HT-29 (cell line): ENCODE results near the gene SGMS1. TPM values are rescaled to one million over a fixed set of nuclear protein-coding genes. Genes with fewer than 3 reads are reported as not detected.

ENCODE experiments used
- DNase-seq: peaks from one replicate; pipeline ENCODE4 v3.0.0-alpha.2; 2015; ENCODE audit warnings: low spot score
- total RNA-seq: library from RNA; depleted of rRNA; stranded (reverse); fragments of >200 nt; shearing (Covaris generic); gene quantifications from 2 replicates; pipeline ENCODE4 v1.2.3, GENCODE V29; 2014

SGMS1 gene
- total RNA-seq, 1 experiment from 2014 or later = 23.2 TPM

- no peak for DNase-seq
These were observed 279.9 kb downstream of the SGMS1 start for GRCh38 chr10:50343702-50344331.

DNA sequence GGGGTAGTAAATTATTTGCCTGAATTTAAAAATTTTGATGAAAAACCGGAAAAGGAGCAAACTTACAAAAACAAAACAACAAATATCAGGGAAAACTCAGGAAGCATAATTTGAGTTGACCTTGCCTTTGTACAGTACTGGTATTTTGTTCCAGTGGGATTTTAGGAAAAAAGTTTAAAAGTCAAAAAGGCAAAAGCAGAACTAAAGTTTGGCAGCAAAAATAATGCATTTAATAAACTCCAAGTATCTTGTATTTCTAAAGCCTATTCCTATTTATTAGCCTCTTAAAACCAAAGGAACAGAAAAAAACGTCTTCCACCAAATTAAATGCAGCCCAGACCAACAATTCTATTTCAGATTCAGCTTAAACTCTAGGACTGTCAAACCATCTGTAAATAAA lies 281.8 kb downstream of the SGMS1 start:
- no peak for DNase-seq

- DNase-seq = no peak
These were observed 287.6 kb downstream of the SGMS1 start for GRCh38 chr10:50336140-50336539.

DNA sequence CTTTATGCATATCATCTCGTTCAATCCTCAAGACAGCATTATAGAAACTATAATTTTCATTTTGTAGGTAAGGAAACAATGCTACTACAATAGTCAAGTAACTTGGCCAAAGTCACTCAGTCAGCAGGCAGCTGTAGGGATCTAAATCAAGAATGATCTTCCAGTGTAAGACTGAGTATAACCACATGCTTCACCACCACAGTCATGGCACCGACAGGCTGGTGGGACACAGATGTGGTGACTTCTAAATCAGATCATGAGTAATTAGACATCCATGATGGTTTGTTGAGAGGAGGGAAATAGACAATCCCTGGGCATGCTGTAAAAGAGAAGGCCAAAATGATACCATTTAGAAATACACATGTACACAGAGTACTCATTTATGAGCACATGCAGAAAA lies 288.4 kb downstream of the SGMS1 start:
- DNase-seq = no peak

GRCh38 chr10:50334273-50334672 lies 289.5 kb downstream of the SGMS1 start:
- DNase-seq = no peak

- DNase-seq = no peak
These were observed 289.9 kb downstream of the SGMS1 start for GRCh38 chr10:50333872-50334271.

- DNase-seq = no peak
These were observed 291.5 kb downstream of the SGMS1 start for GRCh38 chr10:50332108-50332842.

DNA sequence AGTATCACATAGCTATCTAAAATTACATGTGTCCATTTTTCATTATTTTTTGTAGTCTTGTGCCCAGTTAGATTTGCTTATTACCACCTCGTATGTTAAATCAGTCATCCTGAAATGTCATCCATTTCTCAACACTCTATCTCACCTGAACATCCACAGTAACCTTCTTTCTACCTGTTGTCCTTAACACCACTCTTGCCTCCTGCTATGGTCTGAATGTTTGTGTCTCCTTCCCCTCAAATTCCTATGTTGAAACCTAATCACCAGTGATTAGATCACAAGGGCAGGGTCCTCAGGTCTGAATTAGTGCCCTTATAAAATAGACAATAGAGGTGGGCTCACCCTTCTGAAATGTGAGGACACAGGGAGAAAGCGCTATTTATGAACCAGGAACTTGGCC lies 292.3 kb downstream of the SGMS1 start:
- DNase-seq = no peak

DNA sequence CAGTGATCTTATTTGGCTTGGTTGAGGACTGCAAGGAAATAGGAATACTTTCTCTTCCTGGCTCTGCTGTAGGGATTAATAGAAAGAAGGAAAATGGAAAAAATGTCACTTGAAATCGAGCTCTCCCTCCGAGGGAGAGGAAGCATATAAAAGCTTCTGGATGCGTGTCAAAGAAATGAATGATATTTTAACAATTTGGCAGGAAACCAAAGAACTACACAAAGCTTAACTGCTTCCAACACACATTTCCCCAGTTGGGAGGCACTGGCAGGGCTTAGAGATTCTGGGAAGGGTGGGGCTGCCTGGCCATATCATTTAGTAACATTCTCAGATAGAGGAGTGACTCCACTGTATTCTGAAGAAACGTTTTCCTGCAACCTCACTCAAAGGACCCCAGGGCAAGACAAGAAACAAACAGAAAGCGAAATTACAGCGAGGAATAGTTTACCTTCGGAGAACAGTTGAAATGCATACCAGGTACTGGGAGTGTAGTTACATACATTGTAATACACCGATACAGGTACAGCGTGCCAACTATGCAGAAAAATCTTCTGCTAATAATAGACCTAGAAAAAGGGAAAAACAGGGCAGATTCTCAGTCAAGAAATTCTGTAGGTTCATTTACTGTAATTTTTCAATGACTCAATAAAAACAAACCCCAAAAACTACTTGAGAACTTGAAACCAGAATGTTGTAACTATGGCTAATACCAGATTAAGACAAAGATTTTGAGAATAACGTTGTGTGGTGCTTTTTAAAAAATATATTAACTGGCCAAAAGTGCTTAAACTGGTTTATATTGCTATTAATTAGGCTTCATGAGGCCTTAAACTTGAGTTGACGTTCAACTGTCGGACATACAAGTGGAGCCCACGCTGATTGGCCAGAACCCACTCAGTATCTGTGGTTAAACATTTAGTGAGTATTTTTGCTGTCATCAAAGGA lies 296.7 kb downstream of the SGMS1 start:
- DNase-seq = no peak

GRCh38 chr10:50326172-50326555 lies 297.6 kb downstream of the SGMS1 start:
- no peak for DNase-seq

DNA sequence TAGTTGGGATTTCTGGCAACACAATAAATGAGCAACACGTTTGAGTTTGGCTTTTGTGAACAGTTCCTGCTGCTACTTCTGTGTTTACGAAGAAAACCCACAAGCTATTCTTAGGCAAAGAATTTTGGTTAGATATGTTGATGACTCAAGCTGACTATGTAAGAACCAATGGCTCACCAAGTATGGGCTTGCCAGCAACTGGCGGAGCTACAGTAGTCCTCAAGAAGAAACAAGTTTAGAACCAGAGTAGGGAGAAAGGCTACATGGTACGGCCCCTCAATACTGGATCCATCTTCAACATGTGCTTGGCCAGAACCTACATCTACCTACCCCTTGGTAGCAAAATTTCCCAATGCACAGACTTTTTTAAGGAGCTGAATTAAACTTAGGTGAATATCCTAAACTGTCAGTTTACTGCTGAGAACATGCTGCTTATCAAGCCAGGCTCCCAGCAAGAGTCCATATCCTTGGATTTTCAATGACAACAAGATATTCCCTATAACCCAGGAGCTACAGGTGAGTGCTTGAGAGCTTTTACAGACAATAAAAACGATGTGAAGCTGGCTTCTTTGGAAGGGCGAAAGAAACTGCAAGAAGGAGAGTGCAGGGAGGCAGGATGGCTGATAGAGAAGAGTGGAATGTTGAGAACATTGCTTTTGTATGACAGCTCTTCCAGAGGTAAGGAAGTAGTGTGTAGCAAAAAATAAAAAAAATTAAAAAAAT lies 298.1 kb downstream of the SGMS1 start:
- no peak for DNase-seq

DNA sequence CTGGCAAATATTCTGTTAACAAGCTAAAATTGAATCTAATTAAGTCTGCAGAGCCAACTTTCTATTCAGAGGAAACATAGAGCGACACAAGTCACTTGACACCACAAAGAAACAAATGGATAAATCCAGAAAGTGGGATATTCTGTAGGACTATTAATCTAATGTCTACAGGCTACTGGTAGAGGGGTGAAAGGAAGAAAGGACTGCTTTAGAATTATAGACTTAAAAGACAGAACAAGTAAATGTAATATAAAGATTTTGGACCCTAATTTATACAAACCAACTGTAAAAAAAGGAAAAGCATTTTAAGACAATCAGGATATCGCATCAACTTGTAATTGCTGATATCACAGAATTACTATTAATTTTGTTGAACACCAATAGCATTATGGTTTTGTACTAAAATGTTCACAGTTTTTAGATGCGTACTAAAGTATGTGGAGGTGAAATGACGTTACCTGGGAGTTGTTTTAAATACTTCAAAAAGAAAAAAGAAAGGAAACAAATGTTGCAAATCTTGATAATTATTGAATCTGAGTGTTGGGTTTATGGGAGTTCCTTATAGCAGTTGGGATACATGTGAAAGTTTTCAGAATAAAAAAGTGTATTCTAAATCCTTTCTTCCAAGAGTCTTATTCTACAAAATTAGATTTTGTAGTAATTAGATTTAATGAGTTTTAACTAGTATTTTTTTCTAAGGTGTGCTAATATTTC lies 298.9 kb downstream of the SGMS1 start:
- DNase-seq = no peak

DNA sequence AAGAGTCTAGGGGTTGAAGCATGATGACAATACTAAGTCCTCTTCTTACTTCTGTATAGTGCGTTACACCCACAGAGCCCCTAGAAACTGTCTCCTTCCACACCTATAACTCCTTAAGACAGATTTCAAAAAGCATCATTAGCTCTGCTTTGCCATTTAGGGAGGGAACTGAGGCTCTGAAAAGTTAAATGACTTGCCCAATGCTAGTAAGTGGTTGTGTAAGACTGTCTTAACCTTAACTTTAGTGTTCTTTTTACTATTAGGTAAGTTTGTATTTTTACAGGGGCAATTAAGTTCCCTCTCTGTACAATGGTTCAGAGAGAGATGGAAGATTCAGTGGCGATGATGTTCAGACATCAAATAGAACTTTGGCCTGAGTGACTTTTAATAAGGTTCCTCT lies 299.7 kb downstream of the SGMS1 start:
- no peak for DNase-seq

GRCh38 chr10:50322077-50322476 lies 301.7 kb downstream of the SGMS1 start:
- peak; percentile 2 for DNase-seq

- DNase-seq = no peak
These were observed 305.6 kb downstream of the SGMS1 start for GRCh38 chr10:50318129-50318528.

GRCh38 chr10:50316695-50317648 lies 306.8 kb downstream of the SGMS1 start:
- no peak for DNase-seq

- DNase-seq = no peak
These were observed 307.6 kb downstream of the SGMS1 start for GRCh38 chr10:50316174-50316573.

DNA sequence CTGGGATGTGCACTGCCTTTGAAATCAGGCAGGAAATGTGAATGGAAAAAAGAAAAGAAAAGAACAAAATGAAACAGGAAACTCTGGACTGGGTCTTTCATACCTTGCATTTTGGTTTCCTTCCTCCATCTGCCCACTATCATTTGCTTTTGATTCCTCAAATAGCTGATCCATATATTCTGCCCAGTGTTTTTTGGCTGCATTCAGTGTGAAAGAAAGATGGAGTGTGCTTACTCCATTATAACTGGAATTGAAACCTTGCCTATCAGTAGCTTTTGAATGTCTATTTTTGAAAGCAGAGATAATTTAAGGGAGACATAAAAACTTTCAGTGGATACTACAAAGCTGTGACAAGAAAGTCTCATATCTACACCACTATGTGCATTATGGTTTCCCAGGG lies 308.3 kb downstream of the SGMS1 start:
- DNase-seq = no peak

DNA sequence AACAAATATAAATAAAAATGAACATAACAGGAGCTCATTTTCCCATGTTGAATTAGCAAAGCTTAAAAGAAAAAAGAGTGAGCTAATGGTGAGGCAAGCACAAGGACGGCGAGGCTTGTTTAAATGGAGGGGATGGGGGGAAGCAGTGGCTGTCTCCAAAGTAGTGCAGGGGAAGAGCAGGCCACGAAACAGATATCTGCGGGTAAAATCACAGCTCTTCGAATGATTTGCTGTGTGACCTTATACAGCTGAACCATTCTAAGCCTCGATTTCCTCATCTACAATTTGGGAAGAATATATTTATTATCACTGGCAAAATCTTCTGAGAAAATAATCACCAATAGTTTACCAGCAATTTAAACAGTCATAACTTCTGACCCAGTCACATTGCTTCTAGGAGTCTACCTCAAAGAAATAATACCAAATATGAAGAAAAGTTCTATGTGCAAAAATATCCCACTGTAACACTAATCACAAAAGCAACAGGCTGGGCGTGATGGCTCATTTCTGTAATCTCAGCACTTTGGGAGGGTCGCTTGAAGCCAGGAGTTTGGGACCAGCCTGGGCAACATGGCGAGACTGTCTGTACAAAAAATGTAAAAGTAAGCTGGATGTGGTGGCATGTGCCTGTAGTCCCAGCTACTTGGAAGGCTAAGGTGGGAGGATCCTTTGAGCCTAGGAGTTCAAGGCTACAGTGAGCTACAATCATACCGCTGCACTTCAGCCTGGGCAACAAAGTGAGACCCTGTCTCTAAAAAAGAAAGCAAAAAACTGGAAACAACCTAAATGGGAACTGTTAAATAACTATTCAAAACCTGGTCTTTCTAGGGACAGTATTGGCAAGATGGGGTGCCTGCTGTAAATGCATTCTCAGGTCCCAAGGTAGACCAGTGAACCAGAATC lies 309.3 kb downstream of the SGMS1 start:
- DNase-seq = no peak
